Activated CD4-positive, alpha-beta T cell treated with anti-CD3 and anti-CD28 coated beads, Interleukin-2, Interleukin-4, amounts not matched to agents 100 ng/mL and 50 ng/mL, durations not matched to agents 16 hours and 8 hours (primary cell): ENCODE measurements around the gene MRAP.

ENCODE experiments used
- DNase-seq: peaks from one replicate; pipeline ENCODE4 v3.0.0-alpha.2; 2020; ENCODE audit warnings: low spot score

MRAP gene

GRCh38 chr21:32349333-32349944 lies 50.8 kb downstream of the MRAP start:
- DNase-seq, result no peak

DNA sequence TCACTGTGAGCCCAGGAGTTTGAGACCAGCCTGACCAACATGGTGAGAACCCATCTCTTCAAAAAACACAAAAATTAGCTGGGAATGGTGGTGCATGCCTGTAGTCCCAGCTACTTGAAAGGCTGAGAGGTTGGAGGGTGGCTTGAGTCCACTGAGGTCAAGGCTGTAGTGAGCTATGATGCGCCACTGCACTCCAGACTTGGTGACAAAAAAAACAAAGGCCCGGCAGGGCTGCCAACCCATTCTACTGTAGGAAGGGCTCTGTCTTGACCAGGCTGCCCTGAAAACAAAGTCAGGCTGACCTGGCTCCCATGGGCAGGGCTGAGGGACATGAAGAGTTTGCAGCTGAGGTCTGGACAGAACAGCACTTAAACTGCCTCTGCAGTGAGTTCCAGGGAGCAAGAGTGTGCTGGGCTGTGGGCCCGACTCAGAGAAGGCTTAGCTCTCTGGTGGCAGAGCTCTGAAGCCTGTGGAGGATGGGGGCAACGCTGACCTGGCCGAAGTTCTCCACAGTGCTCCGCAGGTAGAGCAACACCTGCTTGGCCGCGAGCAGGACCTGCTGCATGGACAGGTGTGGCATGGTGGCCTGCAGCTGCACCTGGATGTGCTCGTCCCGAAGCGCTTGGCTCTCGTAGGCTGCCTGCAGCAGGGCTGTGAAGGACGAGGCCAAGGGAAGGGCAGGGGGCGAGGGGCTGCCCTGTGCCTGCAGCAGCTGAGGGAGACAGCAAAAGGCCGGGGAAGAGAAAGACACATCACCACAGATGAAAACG lies 51.7 kb downstream of the MRAP start:
- DNase-seq, result no peak

- no peak for DNase-seq
These were observed 52.3 kb downstream of the MRAP start for GRCh38 chr21:32350981-32351380.

DNA sequence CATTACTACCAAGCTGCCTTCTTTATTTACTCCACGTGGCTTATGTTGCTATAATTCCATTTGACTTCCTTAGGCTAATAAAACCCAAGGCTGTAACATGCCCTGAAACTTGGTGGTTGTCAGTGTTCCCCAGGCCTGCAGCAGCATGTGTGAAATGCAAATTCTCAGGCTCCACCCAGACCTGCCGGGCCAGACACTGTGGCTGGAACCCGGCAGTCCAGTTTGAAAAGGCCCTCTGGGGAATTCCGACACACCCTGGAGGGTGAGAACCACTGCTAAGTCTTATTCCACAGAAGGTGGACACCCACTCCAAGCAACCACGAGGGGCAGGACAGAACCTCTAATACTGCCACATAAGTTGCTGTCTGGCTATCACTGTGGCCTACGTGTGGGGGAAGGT lies 52.8 kb downstream of the MRAP start:
- DNase-seq, result no peak

DNA sequence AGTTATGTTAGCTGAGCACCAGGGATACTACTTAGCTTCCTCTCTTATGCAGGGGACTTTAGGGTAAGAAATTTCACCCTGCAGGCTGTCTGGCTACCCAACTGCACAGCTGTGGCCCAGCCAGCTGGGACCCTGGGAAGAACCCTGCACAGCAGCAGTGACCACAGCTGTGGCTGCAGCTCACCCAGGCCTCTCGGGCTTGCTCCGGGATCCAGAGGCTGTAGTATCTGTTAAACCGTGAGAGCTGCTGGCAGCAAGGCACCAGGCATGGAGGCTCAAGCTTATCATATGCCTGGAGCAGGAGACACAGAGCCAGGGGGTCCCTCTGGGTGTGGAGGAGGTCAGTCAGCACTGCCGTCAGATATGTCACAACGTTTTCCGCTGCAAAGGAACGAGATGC lies 53.9 kb downstream of the MRAP start:
- no peak for DNase-seq

GRCh38 chr21:32353002-32353711 lies 54.5 kb downstream of the MRAP start:
- no peak for DNase-seq

DNA sequence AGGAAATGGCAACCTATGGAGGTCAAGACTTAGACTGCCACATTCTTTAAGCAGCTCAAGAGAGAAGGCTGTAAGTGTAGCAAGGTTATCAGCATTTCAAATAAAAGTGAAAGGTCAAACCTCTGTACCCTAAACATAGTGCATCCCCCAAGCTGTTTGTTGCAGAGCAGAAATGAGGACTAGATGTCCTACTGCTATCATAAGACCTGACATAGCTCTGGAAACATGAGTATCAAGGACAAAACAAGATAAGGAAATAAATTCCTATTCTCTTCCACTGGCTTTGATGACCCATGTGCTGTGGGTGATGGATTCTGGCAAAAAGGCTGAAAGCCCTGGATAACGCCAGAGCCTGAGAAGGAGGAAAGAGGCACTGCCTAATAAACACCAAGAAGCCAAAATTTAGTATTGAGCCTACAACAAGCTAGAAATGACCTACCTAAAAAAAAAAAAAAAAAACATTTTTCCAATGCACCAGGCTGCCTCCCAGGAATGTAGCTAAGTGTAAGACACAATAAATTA lies 58.3 kb downstream of the MRAP start:
- DNase-seq, result no peak

DNA sequence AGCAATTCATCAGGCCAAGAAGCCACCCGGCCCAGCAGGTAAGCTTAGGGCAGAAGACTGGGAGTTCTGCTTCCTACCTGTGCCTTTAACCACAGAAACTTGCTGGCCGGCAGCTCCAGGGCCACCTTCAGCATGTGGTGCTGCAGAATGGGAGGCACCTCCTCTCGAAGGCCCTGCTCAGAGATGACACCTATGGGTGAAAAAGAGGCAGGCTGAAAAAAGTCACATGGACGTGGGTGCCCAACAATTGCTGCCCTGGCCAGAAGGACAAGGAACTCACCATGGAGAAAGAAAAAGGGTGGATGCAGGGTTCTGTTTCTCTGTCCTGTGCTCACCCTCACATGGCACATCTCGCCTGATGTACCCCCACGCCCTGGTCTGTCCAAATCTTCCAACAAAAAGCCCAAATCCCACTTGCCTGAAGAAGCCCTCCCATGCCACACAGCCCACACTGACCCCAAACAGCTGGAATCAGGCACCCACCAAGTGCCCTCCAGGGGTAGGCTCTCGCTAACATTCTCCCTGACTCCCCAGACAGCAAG lies 61.1 kb downstream of the MRAP start:
- no peak for DNase-seq

DNA sequence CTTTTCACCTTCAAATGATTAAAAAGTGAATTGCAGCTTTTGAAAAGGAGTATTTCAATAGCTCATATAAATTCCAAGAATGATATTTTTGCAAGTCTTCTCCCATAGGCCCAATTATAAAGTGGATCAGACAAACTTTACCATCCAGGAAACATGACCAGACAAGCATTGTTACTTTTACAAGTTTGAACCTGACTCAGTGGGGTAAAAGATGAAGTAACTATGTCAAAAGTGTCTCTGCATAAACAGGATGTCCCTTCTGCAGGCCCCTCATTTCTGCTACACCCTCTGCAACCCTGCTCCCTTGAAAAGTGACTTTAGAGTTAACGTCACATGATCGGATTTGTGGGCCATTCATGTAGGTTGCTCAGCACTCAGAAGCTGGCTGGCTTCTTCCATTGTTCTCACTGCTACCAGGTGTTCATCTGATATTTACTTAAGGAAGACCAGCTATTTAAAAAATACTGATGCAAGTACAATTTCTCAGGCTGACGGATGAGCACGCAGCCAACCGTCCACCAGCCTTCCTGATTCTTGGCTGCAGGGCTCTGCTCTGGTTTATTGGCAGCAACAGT lies 61.8 kb downstream of the MRAP start:
- DNase-seq, result no peak
